A204.1 (cell line): ENCODE data around the gene NTRK3.

Experiments
- FAIRE-seq: peaks from 2 replicates; lab custom pipeline; 2012; peaks lifted over from hg19 to GRCh38; lab: Jason Lieb, UNC

The NTRK3 gene

GRCh38 chr15:88257311-88258092, 963 bp upstream of the NTRK3 start:
- FAIRE-seq = no peak

GRCh38 chr15:88255484-88256278, 858 bp downstream of the NTRK3 start:
- FAIRE-seq = no peak

- no peak for FAIRE-seq
These were observed 1.5 kb downstream of the NTRK3 start for GRCh38 chr15:88255087-88255483.

- FAIRE-seq = no peak
These were observed 4.1 kb downstream of the NTRK3 start for GRCh38 chr15:88252441-88252840.

- no peak for FAIRE-seq
These were observed 5.7 kb downstream of the NTRK3 start for GRCh38 chr15:88250826-88251225.

- FAIRE-seq = no peak
These were observed 7.3 kb downstream of the NTRK3 start for GRCh38 chr15:88249220-88249619.

- FAIRE-seq = no peak
These were observed 8.6 kb downstream of the NTRK3 start for GRCh38 chr15:88247914-88248313.

- no peak for FAIRE-seq
These were observed 9.7 kb downstream of the NTRK3 start for GRCh38 chr15:88246666-88247446.

- FAIRE-seq = no peak
These were observed 10.5 kb downstream of the NTRK3 start for GRCh38 chr15:88246081-88246480.

GRCh38 chr15:88243895-88244787, 12.4 kb downstream of the NTRK3 start:
- no peak for FAIRE-seq

- no peak for FAIRE-seq
These were observed 13.7 kb downstream of the NTRK3 start for GRCh38 chr15:88242586-88243555.

GRCh38 chr15:88241461-88241860, 15.1 kb downstream of the NTRK3 start:
- FAIRE-seq = no peak

GRCh38 chr15:88241060-88241459, 15.5 kb downstream of the NTRK3 start:
- no peak for FAIRE-seq

- FAIRE-seq = no peak
These were observed 16.9 kb downstream of the NTRK3 start for GRCh38 chr15:88239594-88239993.

GRCh38 chr15:88238618-88239430, 17.7 kb downstream of the NTRK3 start:
- FAIRE-seq = no peak

- no peak for FAIRE-seq
These were observed 21.8 kb downstream of the NTRK3 start for GRCh38 chr15:88234711-88235110.

- no peak for FAIRE-seq
These were observed 22.6 kb downstream of the NTRK3 start for GRCh38 chr15:88233921-88234320.

- no peak for FAIRE-seq
These were observed 23.8 kb downstream of the NTRK3 start for GRCh38 chr15:88232771-88233201.

- no peak for FAIRE-seq
These were observed 24.5 kb downstream of the NTRK3 start for GRCh38 chr15:88231909-88232644.
